ENCODE results near the gene TC2N.

DNA sequence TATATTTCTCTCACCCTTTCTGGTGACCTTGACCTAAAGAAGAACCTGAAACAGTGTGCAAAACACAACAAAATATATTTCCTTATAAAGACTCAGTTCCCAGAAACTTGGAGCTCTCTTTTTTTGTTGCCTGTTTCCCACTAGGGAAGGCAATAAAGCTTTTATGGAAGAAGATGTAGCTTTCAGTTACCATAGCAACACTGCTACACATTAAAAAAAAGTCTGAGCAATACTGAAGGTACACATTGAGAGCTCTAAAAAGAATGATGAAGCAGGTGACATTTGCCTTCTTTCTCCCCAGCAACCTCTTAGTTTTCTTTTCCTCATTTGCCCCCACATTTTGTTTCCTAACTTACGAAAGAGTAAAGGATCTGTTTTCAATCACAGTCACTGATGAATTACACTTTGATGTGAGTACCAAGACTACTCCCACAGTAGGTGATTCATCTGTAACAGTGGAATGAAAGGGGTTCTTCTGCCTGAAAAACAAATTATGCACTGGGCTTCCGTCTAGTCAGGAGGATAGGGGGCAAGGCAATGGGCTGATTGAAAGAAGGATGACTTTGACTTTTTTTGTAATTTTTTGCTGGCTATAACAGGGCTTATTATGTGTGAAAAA lies 134.4 kb downstream of the TC2N start:
- TF ChIP-seq SUZ12 (IDR thresholded peaks at IDR 0.05) (no peak), ARNT (IDR thresholded peaks at IDR 0.05) (no peak), BHLHE40 (IDR thresholded peaks at IDR 0.05; ENCODE audit: borderline replicate concordance) (no peak), SP1 (IDR thresholded peaks at IDR 0.05) (no peak), ZNF384 (IDR thresholded peaks at IDR 0.05) (no peak), FOXA1 (IDR thresholded peaks at IDR 0.05) (no peak), ELF4 (IDR thresholded peaks at IDR 0.05) (no peak), CTBP1 (IDR thresholded peaks at IDR 0.05; ENCODE audit: borderline replicate concordance) (no peak), FOXM1 (IDR thresholded peaks at IDR 0.05; ENCODE audit: borderline replicate concordance) (no peak), TARDBP (IDR thresholded peaks at IDR 0.05) (no peak), L3MBTL2 (conservative IDR thresholded peaks at IDR 0.05) (no peak), NFRKB (IDR thresholded peaks at IDR 0.05) (no peak), FOXK2 (IDR thresholded peaks at IDR 0.05) (no peak)
